Adrenal gland (tissue), 12 donors: Measurements from ENCODE around the gene NFS1. TPM values are rescaled to one million over a fixed set of nuclear protein-coding genes. Genes with fewer than 3 reads are reported as not detected.

ENCODE experiments used
- DNase-seq, 7 donors: peaks; one replicate each; pipeline ENCODE4 v3.0.0-alpha.2; 2019 to 2020
- H3K27ac ChIP-seq, 5 donors: fragments of 200-600 bp; sonication (generic) in 4 of 5; 1 replicate in 3 of 5; 2 replicates in 2 of 5; pipeline versions ENCODE4 v1.5.1 to v1.8.0; 2016 to 2020; ENCODE audit warnings: mild to moderate bottlenecking in 1 of 5
- H3K27me3 ChIP-seq: fragments of 200-600 bp; 2 replicates; pipeline ENCODE4 v1.8.0; 2021
- H3K36me3 ChIP-seq, 2 donors: fragments of 200-600 bp; replicated peaks in 1 of 2; 1 replicate in 1 of 2; 2 replicates in 1 of 2; pipeline versions ENCODE4 v1.5.1 to v1.8.0; 2018 to 2022
- H3K4me1 ChIP-seq, 2 donors: fragments of 200-600 bp; replicated peaks in 1 of 2; 1 replicate in 1 of 2; 2 replicates in 1 of 2; pipeline versions ENCODE4 v1.5.1 to v1.8.0; 2018 to 2021
- H3K4me3 ChIP-seq, 4 donors: fragments of 200-600 bp; sonication (generic) in 3 of 4; one replicate each; pipeline ENCODE4 v1.5.1; 2016 to 2018
- H3K9me3 ChIP-seq, 3 donors: fragments of 200-600 bp; sonication (generic) in 1 of 3; replicated peaks in 1 of 3; 1 replicate in 2 of 3; 2 replicates in 1 of 3; pipeline versions ENCODE4 v1.5.1 to v1.8.0; 2016 to 2021
- CTCF ChIP-seq, 6 experiments: fragments of 450-650 bp in 4 of 6; fragments of 200-600 bp in 2 of 6; sonication (generic) in 1 of 6; IDR thresholded peaks; 1 replicate in 5 of 6; 2 replicates in 1 of 6; pipeline versions ENCODE4 v1.5.1 to v1.8.0; 2016 to 2021; ENCODE audit warnings: antibody characterized with exemption in 6 of 6, mild to moderate bottlenecking in 2 of 6, moderate library complexity in 1 of 6
- POLR2A ChIP-seq, 2 donors: fragments of 450-650 bp; IDR thresholded peaks; one replicate each; pipeline ENCODE4 v1.6.1; 2017; ENCODE audit warnings: antibody characterized with exemption in 2 of 2, mild to moderate bottlenecking in 2 of 2, moderate library complexity in 1 of 2
- WGBS, 4 donors: extraction: QIAGEN DNeasy Blood & Tissue Kit in 2 of 4; methylation state at CpG; one replicate each; pipeline versions ENCODE4 v1.1.5 to v1.1.7; 2013 to 2017; 5-methylcytosine and 5-hydroxymethylcytosine counted together
- intact Hi-C, 2 donors: fragments of 100-400 bp; cut with DNase I; formaldehyde crosslinking; loops; one replicate each; pipeline versions ENCODE4 v1.14.1 to v1.15.0; 2022 to 2023
- polyA plus RNA-seq, 3 donors: library from polyadenylated mRNA; stranded (reverse); fragments of 200-250 nt in 2 of 3; fragments of 350-450 nt in 1 of 3; fragmentation: Illumina TruSeq in 1 of 3; extraction: RNeasy Lipid Tissue Mini Kit (QIAGEN cat#74804) in 1 of 3; gene quantifications; one replicate each; pipeline ENCODE4 v1.2.3, GENCODE V29; 2013 to 2014
- total RNA-seq, 9 donors: library from RNA; depleted of rRNA in 4 of 9; stranded (reverse); fragments of >200 nt in 4 of 9; fragments of 120-200 nt in 1 of 9; fragmentation: NEBNext Ultra II Directional in 1 of 9; extraction: Animal tissue kit (Norgen Biotek cat#: 25700) in 1 of 9; gene quantifications; one replicate each; pipeline versions ENCODE4 v1.1.0 to v1.2.4, GENCODE V29; 2013 to 2023
- donor health status: healthy with polysubstance abuse.
- donor health status: Bipolar disorder and iron deficiency.
- donor health status: DM: yes; HTN: yes; CAD: no.
- donor health status: DM: no; HTN: no; CAD: no.
- donor health status: DM: no; HTN: no; CAD: no.
- donor health status: DM: yes; HTN: yes; CAD: no.

Gene NFS1
- total and polyA plus RNA-seq, 12 donors: 40.1 to 129 (median 104) TPM

GRCh38 chr20:35669681-35670080 is 29.5 kb downstream of the NFS1 start:
- H3K27me3 ChIP-seq: no peaks in the 10 kb centered on the region
- H3K36me3 ChIP-seq: peaks cover 0 to 58% of the 10 kb centered on the region in 2 donors
- H3K27ac ChIP-seq: no peak overlapping the region
- H3K4me3 ChIP-seq: no peak overlapping the region
- H3K4me1 ChIP-seq: no peaks in the 10 kb centered on the region
- intact Hi-C loops: loop anchor here in 1 of 2 donors (10.0 kb wide), 1 partner anchor 205 kb away; no protein-coding TSS in a partner anchor
- peak in 1 of 7 donors; percentile 33 for DNase-seq
- no peaks in the 10 kb centered on the region for H3K9me3 ChIP-seq
- TF ChIP-seq POLR2A (IDR thresholded peaks at IDR 0.05) (no peak), CTCF (IDR thresholded peaks at IDR 0.05) (no peak)
- 86 to 100% (median 95%) methylated on average over 1 of the region's 1 CpG for WGBS, 4 donors

DNA sequence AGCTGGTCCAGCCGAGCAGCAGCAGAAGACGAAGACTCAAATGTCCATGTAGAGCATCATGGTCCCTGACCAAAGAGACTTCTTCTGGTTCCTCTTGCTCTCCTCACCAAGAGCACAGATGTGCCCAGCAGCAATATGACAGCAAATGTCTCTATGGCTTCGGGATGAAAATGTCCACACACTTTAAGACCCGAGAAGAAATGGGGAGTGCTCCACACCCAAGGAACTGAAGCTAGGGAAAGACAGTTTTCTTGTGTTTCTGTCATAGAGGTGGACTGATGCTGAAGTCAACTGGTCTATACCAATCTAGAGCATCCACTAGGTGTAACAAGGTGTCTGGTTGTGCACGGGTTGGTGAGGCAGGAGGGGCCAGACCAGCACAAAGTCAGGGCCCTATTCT is 29.9 kb downstream of the NFS1 start:
- no peak for TF ChIP-seq CTCF (IDR thresholded peaks at IDR 0.05)
- TF ChIP-seq POLR2A (IDR thresholded peaks at IDR 0.05): no peak
- H3K4me1 ChIP-seq: no peaks in the 10 kb centered on the region
- intact Hi-C loops: loop anchor here in 1 of 2 donors (10.0 kb wide), 1 partner anchor 204 kb away; no protein-coding TSS in a partner anchor
- H3K27ac ChIP-seq: no peak overlapping the region
- DNase-seq: peak in 1 of 7 donors; percentile 14
- no peaks in the 10 kb centered on the region for H3K9me3 ChIP-seq
- H3K36me3 ChIP-seq: peaks cover 0 to 53% of the 10 kb centered on the region in 2 donors
- no peaks in the 10 kb centered on the region for H3K27me3 ChIP-seq
- H3K4me3 ChIP-seq: no peak overlapping the region
- WGBS, 4 donors: 94 to 99% (median 96%) methylated on average over 5 of the region's 5 CpGs

DNA sequence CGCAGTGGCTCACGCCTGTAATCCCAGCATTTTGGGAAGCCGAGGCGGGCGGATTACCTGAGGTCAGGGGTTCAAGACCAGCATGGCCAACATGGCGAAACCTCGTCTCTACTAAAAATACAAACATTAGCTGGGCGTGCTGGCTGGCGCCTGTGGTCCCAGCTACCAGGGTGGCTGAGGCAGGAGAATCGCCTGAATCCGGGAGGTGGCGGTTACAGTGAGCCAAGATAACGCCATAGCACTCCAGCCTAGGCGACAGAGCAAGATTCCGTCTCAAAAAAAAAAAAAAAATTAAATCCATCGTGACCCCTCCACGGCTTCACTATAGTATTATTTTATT is 33.2 kb downstream of the NFS1 start:
- Histone ChIP-seq H3K27ac (peak overlapping the region in 1 of 5 donors; percentile 98), H3K4me1 (peaks cover 8 to 24% of the 10 kb centered on the region in 2 donors), H3K4me3 (no peak overlapping the region), H3K9me3 (no peaks in the 10 kb centered on the region), H3K27me3 (no peaks in the 10 kb centered on the region), H3K36me3 (peaks cover 0 to 20% of the 10 kb centered on the region in 2 donors)
- 94 to 98% (median 97%) methylated on average over 17 of the region's 17 CpGs for WGBS, 4 donors
- intact Hi-C loops: loop anchor here in 1 of 2 donors (10.0 kb wide), 1 partner anchor 201 kb away; no protein-coding TSS in a partner anchor
- peak in 1 of 7 donors; percentile 22 for DNase-seq
- TF ChIP-seq POLR2A (IDR thresholded peaks at IDR 0.05) (no peak), CTCF (IDR thresholded peaks at IDR 0.05) (no peak)

GRCh38 chr20:35664466-35665206 is 34.5 kb downstream of the NFS1 start, which contains the start of the genes CPNE1 and RBM12:
TSS of gene CPNE1 (minus strand) at chr20:35664900. CDS start at chr20:35632923, 31,977 bp downstream.
TSS of gene RBM12 (minus strand) at chr20:35664900. CDS start at chr20:35655322, 9,578 bp downstream.
- 0% methylated on average over 9 to 61 of the region's 61 CpGs for WGBS, 4 donors
- Histone ChIP-seq H3K27ac (peak within 1 kb of the TSS; percentile 92 to 99 (median 97)), H3K27me3 (no peaks in the 10 kb centered on the region), H3K4me1 (peaks cover 12 to 37% of the 10 kb centered on the region in 2 donors), H3K4me3 (peak within 1 kb of the TSS; percentile 18 to 85 (median 70)), H3K36me3 (peaks cover 0 to 7% of the 10 kb centered on the region in 2 donors), H3K9me3 (no peaks in the 10 kb centered on the region)
- DNase-seq: peak; percentile 93 to 96 (median 94)
- TF ChIP-seq POLR2A (IDR thresholded peaks at IDR 0.05): peak; percentile 87 to 90
- peak in 2 of 6 experiments; percentile 4 to 24 for TF ChIP-seq CTCF (IDR thresholded peaks at IDR 0.05)
- intact Hi-C loops: loop anchor here in 1 of 2 donors (5.0 to 10.0 kb wide), 2 partner anchors 47 to 200 kb away; partner anchors contain the start of gene SPAG4
